ENCODE results near the gene DHRSX.

GRCh38 chrX:2267890-2268289 is 232.9 kb downstream of the DHRSX start:
- TF ChIP-seq, protein P1, sequence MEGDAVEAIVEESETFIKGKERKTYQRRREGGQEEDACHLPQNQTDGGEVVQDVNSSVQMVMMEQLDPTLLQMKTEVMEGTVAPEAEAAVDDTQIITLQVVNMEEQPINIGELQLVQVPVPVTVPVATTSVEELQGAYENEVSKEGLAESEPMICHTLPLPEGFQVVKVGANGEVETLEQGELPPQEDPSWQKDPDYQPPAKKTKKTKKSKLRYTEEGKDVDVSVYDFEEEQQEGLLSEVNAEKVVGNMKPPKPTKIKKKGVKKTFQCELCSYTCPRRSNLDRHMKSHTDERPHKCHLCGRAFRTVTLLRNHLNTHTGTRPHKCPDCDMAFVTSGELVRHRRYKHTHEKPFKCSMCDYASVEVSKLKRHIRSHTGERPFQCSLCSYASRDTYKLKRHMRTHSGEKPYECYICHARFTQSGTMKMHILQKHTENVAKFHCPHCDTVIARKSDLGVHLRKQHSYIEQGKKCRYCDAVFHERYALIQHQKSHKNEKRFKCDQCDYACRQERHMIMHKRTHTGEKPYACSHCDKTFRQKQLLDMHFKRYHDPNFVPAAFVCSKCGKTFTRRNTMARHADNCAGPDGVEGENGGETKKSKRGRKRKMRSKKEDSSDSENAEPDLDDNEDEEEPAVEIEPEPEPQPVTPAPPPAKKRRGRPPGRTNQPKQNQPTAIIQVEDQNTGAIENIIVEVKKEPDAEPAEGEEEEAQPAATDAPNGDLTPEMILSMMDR (IDR thresholded peaks at IDR 0.05) = no peak
- TF ChIP-seq POLR2A (IDR thresholded peaks at IDR 0.05) = no peak

All from upper lobe of left lung (tissue), 4 donors.